ENCODE data around the gene RPL29. TPM values are rescaled to one million over a fixed set of nuclear protein-coding genes. Genes with fewer than 3 reads are reported as not detected.

Gene RPL29
- total and polyA plus RNA-seq, 2 of the 13 experiments (the other 11 are each of a cell fraction or from before 2014, with no cell fraction given): 1,348 to 2,263 TPM

- no peak for TF ChIP-seq EHMT2 (IDR thresholded peaks at IDR 0.05; ENCODE audit: borderline replicate concordance, low read depth, low read length)
- TF ChIP-seq SAP130 (CRISPR knock-in tag; IDR thresholded peaks at IDR 0.05; ENCODE audit: low read depth): peak; percentile 95
- TF ChIP-seq SAFB2 (CRISPR knock-in tag; IDR thresholded peaks at IDR 0.05; ENCODE audit: borderline replicate concordance, low read depth): peak; percentile 41; the same call in 1 of the 2 replicates
- peak; percentile 80 for TF ChIP-seq MED1 (CRISPR knock-in tag; IDR thresholded peaks at IDR 0.05)
- TF ChIP-seq ZNF253 (CRISPR knock-in tag; IDR thresholded peaks at IDR 0.05; ENCODE audit: borderline replicate concordance): no peak
- peak; percentile 81 for TF ChIP-seq HDAC2 (CRISPR knock-in tag; IDR thresholded peaks at IDR 0.05)
- no peak; the same call in 1 of the 2 replicates for TF ChIP-seq KLF15 (CRISPR knock-in tag; IDR thresholded peaks at IDR 0.05; ENCODE audit: borderline replicate concordance)
- TF ChIP-seq ZFP41 (CRISPR knock-in tag; IDR thresholded peaks at IDR 0.05; ENCODE audit: borderline replicate concordance): 0 out of 2 replicates have a peak, but pooled peaks have one; percentile 8
- peak; percentile 90 for TF ChIP-seq PHF8 (CRISPR knock-in tag; IDR thresholded peaks at IDR 0.05)
- peak; percentile 85 for TF ChIP-seq POGZ (CRISPR knock-in tag; IDR thresholded peaks at IDR 0.05)
- no peak for TF ChIP-seq ZBTB4 (CRISPR knock-in tag; IDR thresholded peaks at IDR 0.05; ENCODE audit: borderline replicate concordance)
- TF ChIP-seq, protein P1, sequence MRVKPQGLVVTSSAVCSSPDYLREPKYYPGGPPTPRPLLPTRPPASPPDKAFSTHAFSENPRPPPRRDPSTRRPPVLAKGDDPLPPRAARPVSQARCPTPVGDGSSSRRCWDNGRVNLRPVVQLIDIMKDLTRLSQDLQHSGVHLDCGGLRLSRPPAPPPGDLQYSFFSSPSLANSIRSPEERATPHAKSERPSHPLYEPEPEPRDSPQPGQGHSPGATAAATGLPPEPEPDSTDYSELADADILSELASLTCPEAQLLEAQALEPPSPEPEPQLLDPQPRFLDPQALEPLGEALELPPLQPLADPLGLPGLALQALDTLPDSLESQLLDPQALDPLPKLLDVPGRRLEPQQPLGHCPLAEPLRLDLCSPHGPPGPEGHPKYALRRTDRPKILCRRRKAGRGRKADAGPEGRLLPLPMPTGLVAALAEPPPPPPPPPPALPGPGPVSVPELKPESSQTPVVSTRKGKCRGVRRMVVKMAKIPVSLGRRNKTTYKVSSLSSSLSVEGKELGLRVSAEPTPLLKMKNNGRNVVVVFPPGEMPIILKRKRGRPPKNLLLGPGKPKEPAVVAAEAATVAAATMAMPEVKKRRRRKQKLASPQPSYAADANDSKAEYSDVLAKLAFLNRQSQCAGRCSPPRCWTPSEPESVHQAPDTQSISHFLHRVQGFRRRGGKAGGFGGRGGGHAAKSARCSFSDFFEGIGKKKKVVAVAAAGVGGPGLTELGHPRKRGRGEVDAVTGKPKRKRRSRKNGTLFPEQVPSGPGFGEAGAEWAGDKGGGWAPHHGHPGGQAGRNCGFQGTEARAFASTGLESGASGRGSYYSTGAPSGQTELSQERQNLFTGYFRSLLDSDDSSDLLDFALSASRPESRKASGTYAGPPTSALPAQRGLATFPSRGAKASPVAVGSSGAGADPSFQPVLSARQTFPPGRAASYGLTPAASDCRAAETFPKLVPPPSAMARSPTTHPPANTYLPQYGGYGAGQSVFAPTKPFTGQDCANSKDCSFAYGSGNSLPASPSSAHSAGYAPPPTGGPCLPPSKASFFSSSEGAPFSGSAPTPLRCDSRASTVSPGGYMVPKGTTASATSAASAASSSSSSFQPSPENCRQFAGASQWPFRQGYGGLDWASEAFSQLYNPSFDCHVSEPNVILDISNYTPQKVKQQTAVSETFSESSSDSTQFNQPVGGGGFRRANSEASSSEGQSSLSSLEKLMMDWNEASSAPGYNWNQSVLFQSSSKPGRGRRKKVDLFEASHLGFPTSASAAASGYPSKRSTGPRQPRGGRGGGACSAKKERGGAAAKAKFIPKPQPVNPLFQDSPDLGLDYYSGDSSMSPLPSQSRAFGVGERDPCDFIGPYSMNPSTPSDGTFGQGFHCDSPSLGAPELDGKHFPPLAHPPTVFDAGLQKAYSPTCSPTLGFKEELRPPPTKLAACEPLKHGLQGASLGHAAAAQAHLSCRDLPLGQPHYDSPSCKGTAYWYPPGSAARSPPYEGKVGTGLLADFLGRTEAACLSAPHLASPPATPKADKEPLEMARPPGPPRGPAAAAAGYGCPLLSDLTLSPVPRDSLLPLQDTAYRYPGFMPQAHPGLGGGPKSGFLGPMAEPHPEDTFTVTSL (CRISPR knock-in tag; IDR thresholded peaks at IDR 0.05; ENCODE audit: borderline replicate concordance): no peak; the same call in 1 of the 2 replicates
- TF ChIP-seq RCOR2 (CRISPR knock-in tag; IDR thresholded peaks at IDR 0.05): peak; percentile 37; the same call in 1 of the 2 replicates
- TF ChIP-seq, protein P2, sequence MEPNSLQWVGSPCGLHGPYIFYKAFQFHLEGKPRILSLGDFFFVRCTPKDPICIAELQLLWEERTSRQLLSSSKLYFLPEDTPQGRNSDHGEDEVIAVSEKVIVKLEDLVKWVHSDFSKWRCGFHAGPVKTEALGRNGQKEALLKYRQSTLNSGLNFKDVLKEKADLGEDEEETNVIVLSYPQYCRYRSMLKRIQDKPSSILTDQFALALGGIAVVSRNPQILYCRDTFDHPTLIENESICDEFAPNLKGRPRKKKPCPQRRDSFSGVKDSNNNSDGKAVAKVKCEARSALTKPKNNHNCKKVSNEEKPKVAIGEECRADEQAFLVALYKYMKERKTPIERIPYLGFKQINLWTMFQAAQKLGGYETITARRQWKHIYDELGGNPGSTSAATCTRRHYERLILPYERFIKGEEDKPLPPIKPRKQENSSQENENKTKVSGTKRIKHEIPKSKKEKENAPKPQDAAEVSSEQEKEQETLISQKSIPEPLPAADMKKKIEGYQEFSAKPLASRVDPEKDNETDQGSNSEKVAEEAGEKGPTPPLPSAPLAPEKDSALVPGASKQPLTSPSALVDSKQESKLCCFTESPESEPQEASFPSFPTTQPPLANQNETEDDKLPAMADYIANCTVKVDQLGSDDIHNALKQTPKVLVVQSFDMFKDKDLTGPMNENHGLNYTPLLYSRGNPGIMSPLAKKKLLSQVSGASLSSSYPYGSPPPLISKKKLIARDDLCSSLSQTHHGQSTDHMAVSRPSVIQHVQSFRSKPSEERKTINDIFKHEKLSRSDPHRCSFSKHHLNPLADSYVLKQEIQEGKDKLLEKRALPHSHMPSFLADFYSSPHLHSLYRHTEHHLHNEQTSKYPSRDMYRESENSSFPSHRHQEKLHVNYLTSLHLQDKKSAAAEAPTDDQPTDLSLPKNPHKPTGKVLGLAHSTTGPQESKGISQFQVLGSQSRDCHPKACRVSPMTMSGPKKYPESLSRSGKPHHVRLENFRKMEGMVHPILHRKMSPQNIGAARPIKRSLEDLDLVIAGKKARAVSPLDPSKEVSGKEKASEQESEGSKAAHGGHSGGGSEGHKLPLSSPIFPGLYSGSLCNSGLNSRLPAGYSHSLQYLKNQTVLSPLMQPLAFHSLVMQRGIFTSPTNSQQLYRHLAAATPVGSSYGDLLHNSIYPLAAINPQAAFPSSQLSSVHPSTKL (CRISPR knock-in tag; IDR thresholded peaks at IDR 0.05): peak; percentile 56; the same call in 1 of the 2 replicates
Measured at GRCh38 chr3:51995346-51996163, at the start of gene RPL29 (continued).

Data from HepG2 (cell line).